GM06990 (cell line): ENCODE results near the gene TELO2.
A peak's percentile ranks its signal among the peaks of the same experiment; 100 is the strongest.

Source experiments
- DNase-seq: peaks from one replicate; pipeline ENCODE4 v3.0.0-alpha.2; 2011; ENCODE audit not compliant: insufficient read length; ENCODE audit errors: extremely low read depth
- H3K27me3 ChIP-seq: replicated peaks from 2 replicates; pipeline ENCODE4 v1.6.0; 2011; ENCODE audit warnings: low read length; ENCODE audit not compliant: control insufficient read depth, insufficient read depth
- H3K36me3 ChIP-seq: 2 replicates; pipeline ENCODE4 v1.5.1; 2011; ENCODE audit warnings: low read length; ENCODE audit not compliant: control insufficient read depth, insufficient read depth
- H3K4me3 ChIP-seq: replicated peaks from 2 replicates; pipeline ENCODE4 v1.5.1; 2011; ENCODE audit warnings: low read depth, mild to moderate bottlenecking, control low read depth, low read length
- CTCF ChIP-seq: IDR thresholded peaks from 2 replicates; pipeline ENCODE4 v1.5.1; 2011; ENCODE audit warnings: low read length, control low read depth, mild to moderate bottlenecking, inconsistent platforms; ENCODE audit not compliant: insufficient read depth, poor library complexity, severe bottlenecking

The TELO2 gene

GRCh38 chr16:1459967-1460366 lies 33.2 kb upstream of the TELO2 start:
- no peaks in the 10 kb centered on the region for H3K27me3 ChIP-seq
- DNase-seq, result peak; percentile 8
- H3K4me3 ChIP-seq, result no peak overlapping the region
- TF ChIP-seq CTCF, result no peak
- peaks cover 15% of the 10 kb centered on the region for H3K36me3 ChIP-seq

GRCh38 chr16:1460602-1461138 lies 32.5 kb upstream of the TELO2 start:
- H3K36me3 ChIP-seq, result peaks cover 14% of the 10 kb centered on the region

GRCh38 chr16:1461146-1461545 lies 32.0 kb upstream of the TELO2 start:
- no peak for TF ChIP-seq CTCF
- no peaks in the 10 kb centered on the region for H3K27me3 ChIP-seq
- peaks cover 12% of the 10 kb centered on the region for H3K36me3 ChIP-seq
- H3K4me3 ChIP-seq, result no peak overlapping the region
- no peak for DNase-seq

More at GRCh38 chr16:1460602-1461138, 32.5 kb upstream of the TELO2 start:
- peak; percentile 9 for DNase-seq
- no peaks in the 10 kb centered on the region for H3K27me3 ChIP-seq
- no peak for TF ChIP-seq CTCF
- H3K4me3 ChIP-seq, result no peak overlapping the region

- no peak overlapping the region for H3K4me3 ChIP-seq
- H3K27me3 ChIP-seq, result no peaks in the 10 kb centered on the region
- no peak for TF ChIP-seq CTCF
- H3K36me3 ChIP-seq, result peaks cover 9% of the 10 kb centered on the region
- peak; percentile 3 for DNase-seq
Observed at GRCh38 chr16:1464196-1464893, 28.8 kb upstream of the TELO2 start.

- TF ChIP-seq CTCF, result no peak
- Histone ChIP-seq H3K36me3 (peaks cover 9% of the 10 kb centered on the region), H3K4me3 (no peak overlapping the region), H3K27me3 (no peaks in the 10 kb centered on the region)
- DNase-seq, result no peak
Observed at GRCh38 chr16:1464894-1465566, 28.1 kb upstream of the TELO2 start.

GRCh38 chr16:1465567-1465915 lies 27.6 kb upstream of the TELO2 start:
- Histone ChIP-seq H3K27me3 (no peaks in the 10 kb centered on the region), H3K36me3 (peaks cover 5% of the 10 kb centered on the region), H3K4me3 (no peak overlapping the region)
- peak; percentile 3 for DNase-seq
- TF ChIP-seq CTCF, result no peak
